Stimulated activated CD4-positive, alpha-beta T cell treated with anti-CD3 and anti-CD28 coated beads, Interleukin-12 subunit alpha, Interleukin-12 subunit beta, amount 100 ng/mL, for 4 hours (primary cell): ENCODE data around the gene ZNF654.
"Not testable (repeated sequence)": the region's sequence is repeated elsewhere in the genome, so short reads cannot be mapped to it uniquely, and the experiment has no call there.

Experiments
- DNase-seq: peaks from one replicate; pipeline ENCODE4 v3.0.0-alpha.2; 2020

ZNF654 gene

DNA sequence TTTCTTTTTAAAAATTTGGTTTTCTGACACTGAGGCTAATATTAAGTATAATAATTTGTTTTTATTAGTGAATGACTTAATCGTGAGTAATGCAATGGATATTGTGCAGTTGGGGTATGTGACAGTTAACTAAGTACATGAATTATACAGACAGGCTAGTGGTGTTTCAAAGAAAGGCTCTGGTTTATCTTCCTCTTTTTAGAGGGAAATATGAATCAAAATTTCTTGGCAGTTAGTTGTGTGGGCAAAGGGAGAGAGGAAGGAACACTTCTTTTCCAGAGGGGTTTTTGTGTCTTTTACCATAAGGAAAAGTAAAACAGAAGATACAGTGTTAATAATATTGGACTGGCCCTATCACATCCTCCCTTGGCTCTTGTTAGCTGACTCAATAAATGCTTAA, 2.7 kb downstream of the ZNF654 start:
- no peak for DNase-seq

DNA sequence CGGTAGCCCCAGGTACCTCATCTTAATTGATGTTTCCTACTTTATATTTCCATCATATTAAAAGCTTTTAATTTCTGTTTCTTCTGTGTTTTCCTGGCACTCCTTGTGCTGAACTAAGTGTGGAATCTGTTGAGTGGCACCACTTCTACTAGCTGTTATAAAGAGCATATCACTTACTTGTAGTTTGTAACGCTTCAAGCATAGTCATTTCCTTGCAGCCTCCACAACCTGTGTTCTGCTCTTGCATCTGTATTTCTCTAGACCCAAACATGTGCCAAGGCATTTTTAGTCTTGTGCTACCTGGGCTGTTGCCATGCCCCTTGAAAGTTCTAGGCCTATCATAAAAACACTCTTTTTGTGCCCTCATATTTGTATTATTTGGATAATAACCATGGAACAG, 16.0 kb downstream of the ZNF654 start:
- DNase-seq = no peak

GRCh38 chr3:88075497-88075896, 16.4 kb downstream of the ZNF654 start:
- DNase-seq = no peak

DNA sequence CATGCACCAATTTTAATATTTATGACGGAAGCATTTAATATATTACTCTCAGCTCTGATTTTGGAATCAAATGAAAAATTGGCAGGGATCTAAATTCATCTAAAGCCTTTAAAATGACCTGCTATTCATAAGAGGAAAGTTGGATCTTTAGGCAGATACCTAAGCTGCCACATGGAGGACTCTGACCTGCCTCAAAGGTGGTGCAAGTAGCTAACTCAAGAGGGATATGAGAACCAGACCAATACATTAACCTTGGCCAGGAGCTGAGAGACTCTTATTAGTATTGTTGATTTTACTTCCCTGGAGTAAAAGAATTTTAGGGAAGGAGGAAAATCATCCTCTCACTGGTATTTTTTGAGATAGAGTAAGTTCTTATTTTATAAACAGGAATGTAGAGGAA, 17.7 kb downstream of the ZNF654 start:
- no peak for DNase-seq

DNA sequence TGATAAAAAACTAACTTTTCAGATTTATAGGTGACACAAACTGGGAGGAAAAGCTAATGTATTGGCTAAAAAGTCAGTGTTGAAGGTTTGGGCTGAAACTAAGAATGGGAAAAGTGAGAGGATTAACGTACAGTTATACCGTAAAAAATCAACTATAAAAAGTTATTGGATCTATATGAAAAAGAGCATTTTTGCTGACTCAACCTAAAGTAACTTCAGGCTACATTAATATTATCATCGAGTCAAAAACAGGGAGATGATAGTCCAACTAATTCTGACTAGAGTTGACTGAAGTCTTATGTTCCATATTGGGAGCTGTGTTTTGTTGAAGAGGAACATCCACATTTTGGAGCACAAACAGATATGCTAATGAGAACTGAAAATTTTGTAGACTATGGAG, 19.9 kb downstream of the ZNF654 start:
- DNase-seq = no peak

- DNase-seq = no peak
These were observed 23.8 kb downstream of the ZNF654 start for GRCh38 chr3:88082854-88083253.

DNA sequence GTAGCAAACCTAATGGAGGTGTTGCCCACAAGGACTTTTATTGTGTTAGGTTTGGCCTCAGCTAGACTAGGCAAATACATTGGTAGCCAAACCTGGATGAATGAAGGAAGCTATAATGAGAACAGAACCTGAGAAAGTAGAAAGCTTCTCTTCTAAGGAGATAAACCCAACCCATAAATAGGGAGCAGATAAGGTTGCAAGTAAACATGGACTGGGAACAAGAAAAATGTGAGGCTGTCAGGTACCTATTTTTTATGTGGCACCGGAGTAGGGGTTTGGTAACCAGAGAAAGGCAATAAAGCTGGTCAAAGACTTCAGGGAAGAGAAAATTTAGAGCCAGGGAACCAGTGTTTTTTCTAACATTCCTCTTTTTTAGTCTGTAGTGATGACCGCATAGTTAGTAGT, 25.0 kb downstream of the ZNF654 start:
- no peak for DNase-seq

- DNase-seq = no peak
These were observed 31.6 kb downstream of the ZNF654 start for GRCh38 chr3:88090681-88091080.

- no peak for DNase-seq
These were observed 33.2 kb downstream of the ZNF654 start for GRCh38 chr3:88092270-88092669.

GRCh38 chr3:88093266-88093665, 34.2 kb downstream of the ZNF654 start:
- no peak for DNase-seq

- DNase-seq = no peak
These were observed 42.1 kb downstream of the ZNF654 start for GRCh38 chr3:88101142-88101541.

DNA sequence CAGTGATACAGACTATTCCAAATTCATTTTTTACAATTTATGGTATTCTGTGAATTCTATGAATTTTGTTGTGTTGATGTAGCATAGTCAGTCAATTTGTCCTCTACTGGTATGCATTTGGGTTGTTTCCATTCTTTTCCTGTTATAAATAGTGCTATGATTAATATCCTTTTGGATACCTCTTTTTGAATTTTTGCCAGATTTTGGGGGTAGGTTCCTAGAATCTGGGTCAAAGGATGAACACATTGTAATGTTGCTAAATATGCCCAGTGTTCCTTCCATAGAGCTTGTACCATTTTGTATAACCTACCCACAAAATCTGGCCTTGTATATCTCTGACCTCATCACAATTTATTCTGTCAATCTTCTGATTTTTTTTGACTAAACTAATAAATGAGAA, 46.3 kb downstream of the ZNF654 start:
- DNase-seq = no peak

GRCh38 chr3:88112289-88112688, 53.2 kb downstream of the ZNF654 start:
- DNase-seq = no peak

- DNase-seq = peak; percentile 28
These were observed 54.5 kb downstream of the ZNF654 start for GRCh38 chr3:88113311-88114162.

DNA sequence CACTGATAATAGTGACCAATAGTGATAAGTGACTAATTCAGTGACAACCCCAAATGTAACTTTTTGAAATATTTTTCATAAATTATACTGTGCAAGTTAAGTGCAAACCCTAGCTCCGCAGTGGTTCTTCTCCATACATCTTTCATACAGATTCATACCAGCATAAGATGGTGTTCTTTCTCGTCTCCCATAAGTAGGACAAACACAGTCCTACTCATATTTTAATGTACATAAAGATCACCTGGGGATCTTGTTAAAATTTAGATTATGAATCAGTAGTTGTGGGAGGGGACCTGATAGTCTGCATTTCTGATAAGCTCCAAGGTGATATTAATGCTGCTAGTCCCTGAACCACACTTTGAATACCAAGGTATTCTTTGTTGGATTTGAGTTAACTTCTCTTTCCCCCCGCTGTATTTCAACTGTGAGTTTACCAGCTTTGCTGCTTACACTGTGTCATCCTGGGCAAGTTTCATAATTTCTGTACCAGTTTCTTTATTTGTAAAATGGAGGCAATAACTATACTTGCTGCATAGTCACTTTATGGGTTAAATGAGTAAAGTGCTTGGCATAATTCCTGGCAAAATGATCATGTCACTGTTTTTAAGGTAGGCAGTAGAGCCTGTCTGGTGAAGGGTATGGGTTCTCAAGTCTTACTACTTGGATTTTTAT, 56.0 kb downstream of the ZNF654 start:
- DNase-seq = no peak

- no peak for DNase-seq
These were observed 58.6 kb downstream of the ZNF654 start for GRCh38 chr3:88117683-88118082.

- not testable (repeated sequence) for DNase-seq
These were observed 59.5 kb downstream of the ZNF654 start for GRCh38 chr3:88118603-88119002.

DNA sequence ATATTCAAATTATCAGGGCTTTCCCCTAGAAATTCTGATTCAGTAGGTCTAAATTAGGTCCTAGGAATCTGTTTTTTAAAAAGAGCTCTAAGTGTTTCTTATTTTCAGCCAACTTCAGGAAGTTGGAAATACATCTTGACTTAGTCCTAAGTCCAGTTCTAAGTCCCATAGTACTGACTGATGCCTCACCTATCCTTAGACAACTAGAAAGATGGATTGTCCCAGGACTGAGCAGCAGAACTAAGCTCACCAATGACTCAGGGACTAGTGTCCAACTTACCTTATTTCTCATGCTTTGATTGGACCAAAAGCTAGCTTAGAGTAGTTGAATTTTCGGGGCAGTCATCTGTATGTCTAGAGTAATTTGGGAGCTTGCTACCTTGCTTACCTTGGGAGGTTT, 64.5 kb downstream of the ZNF654 start:
- no peak for DNase-seq

DNA sequence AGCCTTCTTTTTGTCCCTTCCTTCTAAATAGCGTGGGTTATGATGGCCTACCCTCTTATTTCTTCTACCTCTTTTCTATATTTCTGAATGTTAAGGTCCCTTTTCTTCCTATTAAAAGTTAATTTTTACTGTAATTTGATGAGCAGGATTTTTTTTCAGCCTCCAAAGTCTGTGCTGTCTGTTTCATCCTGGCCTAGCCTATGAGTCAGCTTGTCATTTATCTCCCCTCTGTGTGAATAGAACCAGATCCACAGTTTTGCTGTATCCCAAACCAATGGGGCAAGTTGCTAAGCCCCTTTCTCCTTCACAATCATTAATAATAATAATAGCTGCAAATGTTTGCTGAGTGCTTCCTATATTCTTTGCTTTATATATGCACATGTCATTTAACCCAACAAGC, 72.6 kb downstream of the ZNF654 start:
- DNase-seq = no peak

DNA sequence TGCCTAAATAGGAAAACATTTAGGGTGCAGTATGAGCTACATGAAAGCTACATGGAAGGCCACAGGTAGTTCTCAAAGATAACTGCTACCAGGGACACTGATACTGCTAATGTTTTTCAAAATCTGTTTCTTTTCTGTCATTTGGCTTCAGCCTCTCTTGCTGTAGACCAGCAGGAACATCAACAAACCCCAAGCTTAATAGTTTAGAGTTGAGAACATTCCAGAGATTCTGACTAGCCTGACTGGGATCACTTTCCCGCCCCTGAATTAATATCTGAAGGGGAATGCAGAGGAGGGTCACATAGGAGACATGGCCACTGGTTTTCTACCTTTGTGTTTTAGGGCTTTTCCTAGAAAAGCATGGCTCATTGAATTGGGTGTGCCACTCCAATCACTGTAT, 73.8 kb downstream of the ZNF654 start:
- DNase-seq = no peak

DNA sequence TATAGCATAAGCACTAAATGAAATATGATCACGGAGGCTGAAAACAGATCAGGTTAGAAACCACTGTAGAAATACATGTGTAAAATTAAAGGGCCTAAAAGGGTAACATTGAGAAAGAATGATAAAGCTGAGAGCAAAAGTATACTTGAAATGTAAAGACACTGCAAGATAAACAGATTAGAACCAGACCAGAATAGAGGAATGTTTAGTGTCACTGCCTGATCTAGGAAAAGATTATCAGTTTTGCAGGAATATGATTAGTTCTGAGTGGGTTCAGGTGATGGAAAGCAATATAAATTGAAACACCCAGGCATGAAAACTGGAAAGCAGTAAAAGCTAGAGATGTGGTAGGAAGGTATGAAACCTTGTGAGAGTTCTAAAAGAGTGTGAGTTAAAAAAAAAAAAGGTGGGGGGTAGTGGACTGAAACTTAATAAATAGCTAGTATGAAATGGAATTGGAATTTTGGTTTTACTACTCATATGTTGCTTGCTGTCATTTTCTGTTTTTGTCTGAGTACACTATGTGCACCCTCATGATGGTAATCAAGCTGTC, 74.7 kb downstream of the ZNF654 start:
- no peak for DNase-seq

GRCh38 chr3:88137836-88138235, 78.8 kb downstream of the ZNF654 start:
- DNase-seq = no peak

DNA sequence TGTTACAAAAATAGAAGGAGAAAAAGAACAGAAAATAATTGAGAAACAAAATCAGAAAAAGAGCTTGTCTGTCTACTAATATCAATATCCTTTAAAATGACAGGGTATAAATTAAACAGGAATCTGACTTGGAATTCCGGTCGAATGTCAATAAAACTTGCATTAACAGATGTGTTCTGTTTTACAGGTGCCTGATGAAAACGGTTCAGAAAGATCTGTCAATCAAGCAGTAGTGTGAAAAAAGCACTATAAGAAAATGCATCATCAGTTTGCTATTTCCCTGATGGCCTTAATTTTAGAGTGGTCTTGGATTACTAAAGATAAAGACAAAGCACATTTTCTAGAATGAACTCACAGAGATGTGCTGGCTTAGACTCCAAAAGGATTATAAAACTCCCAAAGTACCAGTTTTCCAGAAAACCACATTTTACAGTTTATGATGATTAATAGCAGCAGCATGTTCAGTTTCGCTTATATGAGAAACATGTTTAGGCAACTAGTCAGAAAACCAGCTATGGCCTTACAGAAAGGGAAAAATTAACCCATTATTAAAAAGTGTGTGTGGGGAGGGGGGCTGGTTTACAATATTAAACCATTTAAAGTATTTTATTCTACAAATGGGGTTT, 82.5 kb downstream of the ZNF654 start:
- DNase-seq = no peak

- DNase-seq = no peak
These were observed 83.1 kb downstream of the ZNF654 start for GRCh38 chr3:88142094-88142624.
